ENCODE results near the gene PDP2. TPM values are rescaled to one million over a fixed set of nuclear protein-coding genes. Genes with fewer than 3 reads are reported as not detected.
A peak's percentile ranks its signal among the peaks of the same experiment; 100 is the strongest.

Gene PDP2
- total and polyA plus RNA-seq, 2 of the 4 experiments (the other 2 are of a cell fraction): 5.3 to 16.8 TPM

DNA sequence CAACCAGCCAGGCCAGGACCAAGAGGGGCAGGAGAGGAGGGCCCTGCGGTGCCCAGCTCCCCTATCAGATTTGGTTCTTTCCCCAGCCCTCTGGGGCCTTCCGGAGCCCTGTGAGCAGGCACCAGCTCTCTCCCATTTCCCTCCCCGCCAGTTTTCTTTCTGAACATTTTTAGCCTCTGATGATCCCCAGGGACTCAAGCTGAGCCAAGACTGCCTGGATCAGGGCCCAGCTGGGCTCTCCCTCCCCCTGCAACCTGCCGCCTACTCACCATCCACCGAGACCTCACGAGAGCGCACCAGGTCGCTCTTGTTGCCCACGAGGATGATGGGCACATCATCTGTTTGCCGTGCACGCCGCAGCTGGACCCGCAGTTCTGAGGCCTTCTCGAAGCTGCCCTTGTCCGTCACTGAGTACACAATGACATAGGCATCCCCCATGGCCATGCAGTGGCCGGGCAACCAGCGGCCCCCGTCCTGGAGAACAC is 43.0 kb downstream of the PDP2 start:
- no peaks in the 10 kb centered on the region for H3K9me3 ChIP-seq (ENCODE audit: control insufficient read depth, insufficient read depth, low read length)
- DNase-seq (peak; percentile 47), ATAC-seq (ENCODE audit: low read depth) (no peak)
- intact Hi-C loops (cut with micrococcal nuclease) (no loop called here), dilution Hi-C loops (cut with HindIII; ENCODE audit: low sequenced_read_pairs, unreplicated experiment) (no loop called here), in situ Hi-C loops (cut with MboI; ENCODE audit: low sequenced_read_pairs) (no loop called here)
- WGBS, 2 experiments (ENCODE audit: extremely low coverage in 2 of 2, insufficient read length in 1 of 2): 71% methylated on average over 13 of the region's 18 CpGs; no CpG with 5 or more reads in 1 of the 2 experiments
- H2BK5ac ChIP-seq (ENCODE audit: low read depth, low read length, poor library complexity, severe bottlenecking): no peak overlapping the region
- peaks cover 21% of the 10 kb centered on the region for H3K27me3 ChIP-seq (ENCODE audit: control insufficient read depth, insufficient read depth, low read length)
- no peak overlapping the region for H3K56ac ChIP-seq (ENCODE audit: extremely low read depth, insufficient read depth, low read length)
- no peak overlapping the region for H4K5ac ChIP-seq (ENCODE audit: low read depth, low read length)
- H3K27ac ChIP-seq (ENCODE audit: insufficient read depth, low read length): no peak overlapping the region
- no peak overlapping the region for H3K9ac ChIP-seq (ENCODE audit: low read depth, low read length)
- H3K79me1 ChIP-seq (ENCODE audit: low read depth in 1 of 2, low read length in 2 of 2): no peaks in the 10 kb centered on the region
- no peak overlapping the region for H3K4ac ChIP-seq (ENCODE audit: low read depth, low read length)
- H3K4me2 ChIP-seq (ENCODE audit: low read depth, low read length): no peak overlapping the region
- BruUV-seq (replicated peaks): no TSS peak
- peaks cover 23% of the 10 kb centered on the region for H3K4me1 ChIP-seq (ENCODE audit: control insufficient read depth, insufficient read depth, low read length)
- no peak overlapping the region for H3K18ac ChIP-seq (ENCODE audit: low read depth, low read length)
- no peak overlapping the region for H4K91ac ChIP-seq (ENCODE audit: insufficient read depth, low read depth, low read length)
- H2BK120ac ChIP-seq (ENCODE audit: low read depth, low read length): no peak overlapping the region
- H3K9me1 ChIP-seq (ENCODE audit: insufficient read depth, low read length): peaks cover 18% of the 10 kb centered on the region
- no peak overlapping the region for H3K23ac ChIP-seq (ENCODE audit: low read depth, low read length)
- H4K20me1 ChIP-seq (ENCODE audit: insufficient read depth, low read length): no peaks in the 10 kb centered on the region
- H3K14ac ChIP-seq (replicated peaks; ENCODE audit: low read depth, low read length): no peak overlapping the region
- ChIA-PET CTCF (no interaction called here), POLR2A (ENCODE audit: unreplicated experiment) (no interaction called here)
- H3K4me3 ChIP-seq (ENCODE audit: insufficient read depth, low read depth, low read length): no peak overlapping the region
- no peak overlapping the region for H2BK20ac ChIP-seq (ENCODE audit: low read depth, low read length)
- no peak overlapping the region for H2BK15ac ChIP-seq (ENCODE audit: low read depth, low read length)
- H2AK5ac ChIP-seq (ENCODE audit: low read depth, low read length): no peak overlapping the region
- TF ChIP-seq BHLHE40 (IDR thresholded peaks at IDR 0.05; ENCODE audit: low read depth, low read length) (no peak), RFX5 (IDR thresholded peaks at IDR 0.05; ENCODE audit: low read depth, low read length) (no peak), RCOR1 (IDR thresholded peaks at IDR 0.05; ENCODE audit: insufficient replicate concordance, low read length) (no peak), MXI1 (IDR thresholded peaks at IDR 0.05; ENCODE audit: borderline replicate concordance, low read depth, low read length) (no peak), NFE2L2 (IDR thresholded peaks at IDR 0.05; ENCODE audit: low read depth, low read length) (no peak), MAFK (IDR thresholded peaks at IDR 0.05; ENCODE audit: low read depth, low read length) (no peak)
- TF ChIP-seq, protein P1, sequence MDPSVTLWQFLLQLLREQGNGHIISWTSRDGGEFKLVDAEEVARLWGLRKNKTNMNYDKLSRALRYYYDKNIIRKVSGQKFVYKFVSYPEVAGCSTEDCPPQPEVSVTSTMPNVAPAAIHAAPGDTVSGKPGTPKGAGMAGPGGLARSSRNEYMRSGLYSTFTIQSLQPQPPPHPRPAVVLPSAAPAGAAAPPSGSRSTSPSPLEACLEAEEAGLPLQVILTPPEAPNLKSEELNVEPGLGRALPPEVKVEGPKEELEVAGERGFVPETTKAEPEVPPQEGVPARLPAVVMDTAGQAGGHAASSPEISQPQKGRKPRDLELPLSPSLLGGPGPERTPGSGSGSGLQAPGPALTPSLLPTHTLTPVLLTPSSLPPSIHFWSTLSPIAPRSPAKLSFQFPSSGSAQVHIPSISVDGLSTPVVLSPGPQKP (IDR thresholded peaks at IDR 0.05; ENCODE audit: borderline replicate concordance, low read depth, low read length): no peak
- TF ChIP-seq, protein P2, sequence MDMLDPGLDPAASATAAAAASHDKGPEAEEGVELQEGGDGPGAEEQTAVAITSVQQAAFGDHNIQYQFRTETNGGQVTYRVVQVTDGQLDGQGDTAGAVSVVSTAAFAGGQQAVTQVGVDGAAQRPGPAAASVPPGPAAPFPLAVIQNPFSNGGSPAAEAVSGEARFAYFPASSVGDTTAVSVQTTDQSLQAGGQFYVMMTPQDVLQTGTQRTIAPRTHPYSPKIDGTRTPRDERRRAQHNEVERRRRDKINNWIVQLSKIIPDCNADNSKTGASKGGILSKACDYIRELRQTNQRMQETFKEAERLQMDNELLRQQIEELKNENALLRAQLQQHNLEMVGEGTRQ (IDR thresholded peaks at IDR 0.05; ENCODE audit: low read depth, low read length): no peak
- TF ChIP-seq, protein P3, sequence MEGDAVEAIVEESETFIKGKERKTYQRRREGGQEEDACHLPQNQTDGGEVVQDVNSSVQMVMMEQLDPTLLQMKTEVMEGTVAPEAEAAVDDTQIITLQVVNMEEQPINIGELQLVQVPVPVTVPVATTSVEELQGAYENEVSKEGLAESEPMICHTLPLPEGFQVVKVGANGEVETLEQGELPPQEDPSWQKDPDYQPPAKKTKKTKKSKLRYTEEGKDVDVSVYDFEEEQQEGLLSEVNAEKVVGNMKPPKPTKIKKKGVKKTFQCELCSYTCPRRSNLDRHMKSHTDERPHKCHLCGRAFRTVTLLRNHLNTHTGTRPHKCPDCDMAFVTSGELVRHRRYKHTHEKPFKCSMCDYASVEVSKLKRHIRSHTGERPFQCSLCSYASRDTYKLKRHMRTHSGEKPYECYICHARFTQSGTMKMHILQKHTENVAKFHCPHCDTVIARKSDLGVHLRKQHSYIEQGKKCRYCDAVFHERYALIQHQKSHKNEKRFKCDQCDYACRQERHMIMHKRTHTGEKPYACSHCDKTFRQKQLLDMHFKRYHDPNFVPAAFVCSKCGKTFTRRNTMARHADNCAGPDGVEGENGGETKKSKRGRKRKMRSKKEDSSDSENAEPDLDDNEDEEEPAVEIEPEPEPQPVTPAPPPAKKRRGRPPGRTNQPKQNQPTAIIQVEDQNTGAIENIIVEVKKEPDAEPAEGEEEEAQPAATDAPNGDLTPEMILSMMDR (conservative IDR thresholded peaks at IDR 0.05; ENCODE audit: low read depth, low read length): no peak
- no peak overlapping the region for H2AFZ ChIP-seq (replicated peaks; ENCODE audit: low read length, poor library complexity)
- H3K36me3 ChIP-seq (ENCODE audit: control insufficient read depth, insufficient read depth, low read length): no peaks in the 10 kb centered on the region
- no peak overlapping the region for H4K8ac ChIP-seq (ENCODE audit: low read depth in 2 of 2, low read length in 2 of 2)
- H2AK9ac ChIP-seq (replicated peaks; ENCODE audit: low read depth, low read length, poor library complexity): no peak overlapping the region
